Subcutaneous adipose tissue (tissue), 4 donors: ENCODE data around the gene CENPA. TPM values are rescaled to one million over a fixed set of nuclear protein-coding genes. Genes with fewer than 3 reads are reported as not detected.

Experiments used
- CTCF ChIP-seq: fragments of 450-650 bp; IDR thresholded peaks from one replicate; pipeline ENCODE4 v1.5.1; 2016; ENCODE audit warnings: low read depth, mild to moderate bottlenecking, control low read depth, antibody characterized with exemption, moderate library complexity
- total RNA-seq, 4 donors: library from RNA; depleted of rRNA; stranded (reverse); fragments of >200 nt; gene quantifications; one replicate each; pipeline ENCODE4 v1.1.0, GENCODE V29; 2016

CENPA gene
- total RNA-seq, 4 donors from 2014 or later, result 0.49 to 1.7 (median 0.99) TPM

DNA sequence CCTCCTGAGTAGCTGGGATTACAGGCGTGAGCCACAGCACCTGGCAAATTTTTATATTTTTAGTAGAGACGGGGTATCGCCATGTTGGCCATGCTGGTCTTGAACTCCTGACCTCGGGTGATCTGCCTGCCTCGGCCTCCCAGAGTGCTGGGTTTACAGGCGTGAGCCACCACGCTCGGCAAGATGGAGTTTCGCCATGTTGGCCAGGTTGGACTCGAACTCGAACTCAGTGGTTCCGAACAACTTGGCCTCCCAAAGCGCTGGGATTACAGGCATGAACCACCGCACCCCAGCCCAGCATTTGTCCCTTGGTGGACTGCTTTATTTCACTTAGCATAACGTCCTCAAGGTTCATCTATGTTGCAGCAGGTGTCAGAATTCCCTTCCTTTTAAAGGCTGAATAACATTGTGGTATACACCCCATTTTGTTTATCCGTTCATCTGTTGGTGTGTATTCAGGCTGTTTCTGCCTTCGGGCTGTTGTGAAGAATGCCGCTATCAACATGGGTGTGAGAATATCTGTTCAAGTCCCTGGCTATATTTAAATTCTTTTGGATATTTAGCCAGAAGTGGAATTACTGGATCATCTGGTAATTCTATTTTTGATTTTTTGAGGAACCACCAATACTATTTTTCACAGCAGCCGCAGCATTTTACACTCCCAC lies 1.2 kb upstream of the CENPA start:
- TF ChIP-seq CTCF, result no peak

- no peak for TF ChIP-seq CTCF
Measured at GRCh38 chr2:26786207-26787028, 562 bp downstream of the CENPA start.

DNA sequence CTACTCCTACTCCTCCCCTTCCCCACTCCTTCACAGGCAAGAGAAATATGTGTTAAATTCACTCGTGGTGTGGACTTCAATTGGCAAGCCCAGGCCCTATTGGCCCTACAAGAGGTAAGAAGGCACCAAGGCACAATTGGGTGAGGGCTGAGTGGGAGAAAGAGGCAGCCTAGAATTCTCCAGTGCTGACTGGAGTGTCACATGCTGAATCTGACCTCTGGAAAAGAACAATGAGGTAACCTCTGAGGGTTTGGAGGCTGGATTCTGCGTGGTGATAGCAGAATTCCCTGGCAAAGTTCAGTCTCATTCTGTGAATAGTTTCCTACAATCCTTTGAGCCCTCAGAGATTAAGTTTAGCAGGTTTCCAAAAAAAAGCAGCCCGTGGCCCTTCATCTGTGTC lies 6.9 kb downstream of the CENPA start:
- no peak for TF ChIP-seq CTCF

- no peak for TF ChIP-seq CTCF
Measured at GRCh38 chr2:26793518-26793917, 7.7 kb downstream of the CENPA start.

DNA sequence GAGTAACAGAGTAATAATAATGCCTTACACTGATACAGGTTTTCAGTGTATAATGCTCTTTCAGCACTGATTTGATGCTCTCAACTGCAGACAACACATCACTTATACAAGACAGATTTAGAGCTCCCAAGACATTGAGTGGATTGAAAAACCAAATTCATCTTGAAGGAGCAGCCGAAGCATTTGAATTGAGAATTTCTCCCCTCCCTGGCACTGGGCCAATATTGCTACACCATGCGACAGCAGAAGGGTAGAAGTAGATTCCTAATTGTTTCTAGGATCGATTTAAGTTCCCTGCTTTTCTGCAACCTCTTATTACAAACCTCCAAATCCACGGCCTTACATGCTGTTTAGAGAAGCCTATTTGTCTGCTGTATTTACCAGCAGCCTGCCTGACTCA lies 15.5 kb downstream of the CENPA start:
- no peak for TF ChIP-seq CTCF

- no peak for TF ChIP-seq CTCF
Measured at GRCh38 chr2:26801796-26802195, 15.9 kb downstream of the CENPA start.

DNA sequence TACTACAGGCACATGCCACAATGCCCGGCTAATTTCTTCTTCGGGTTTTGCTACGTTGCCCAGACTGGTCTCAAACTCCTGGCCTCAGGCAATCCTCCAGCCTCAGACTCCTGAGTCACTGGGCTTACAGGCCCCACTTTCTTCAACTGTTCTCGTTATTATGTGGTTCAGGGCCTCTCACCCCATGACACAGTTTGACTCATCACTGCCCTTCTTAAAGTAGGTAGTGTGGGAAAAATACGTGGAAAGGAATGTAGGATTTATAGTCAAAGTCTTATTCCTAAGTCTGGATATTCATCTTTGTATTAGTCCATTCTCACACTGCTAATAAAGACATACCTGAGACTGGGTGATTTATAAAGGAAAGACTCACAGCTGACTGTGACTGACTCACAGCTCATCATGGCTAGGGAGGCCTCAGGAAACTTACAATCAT lies 19.4 kb downstream of the CENPA start:
- TF ChIP-seq CTCF, result no peak
